HCT116 (cell line): ENCODE data around the gene POC1B.

ENCODE experiments used
- CTCF ChIP-seq, 3 experiments: fragments of 200-600 bp in 1 of 3; sonication (generic) in 1 of 3; IDR thresholded peaks in 2 of 3; conservative IDR thresholded peaks in 1 of 3; 2 replicates each; pipeline ENCODE4 v1.5.1; 2012 to 2017; ENCODE audit warnings: low read depth in 2 of 3, low read length in 2 of 3, antibody characterized with exemption in 1 of 3, borderline replicate concordance in 1 of 3, control low read depth in 1 of 3, mild to moderate bottlenecking in 1 of 3, mixed read lengths in 1 of 3, mixed run types in 1 of 3, moderate library complexity in 1 of 3; ENCODE audit not compliant: insufficient read depth in 1 of 3
- FOSL1 ChIP-seq: IDR thresholded peaks from 2 replicates; pipeline ENCODE4 v1.6.1; 2012; ENCODE audit warnings: low read depth
- POLR2A ChIP-seq: IDR thresholded peaks from 2 replicates; pipeline ENCODE4 v1.7.0; 2011; ENCODE audit warnings: borderline replicate concordance; ENCODE audit not compliant: insufficient read depth, insufficient read length; ENCODE audit errors: extremely low read depth
- ZFX ChIP-seq: fragments of 450-650 bp; IDR thresholded peaks from 2 replicates; pipeline ENCODE4 v1.6.1; 2017

DNA sequence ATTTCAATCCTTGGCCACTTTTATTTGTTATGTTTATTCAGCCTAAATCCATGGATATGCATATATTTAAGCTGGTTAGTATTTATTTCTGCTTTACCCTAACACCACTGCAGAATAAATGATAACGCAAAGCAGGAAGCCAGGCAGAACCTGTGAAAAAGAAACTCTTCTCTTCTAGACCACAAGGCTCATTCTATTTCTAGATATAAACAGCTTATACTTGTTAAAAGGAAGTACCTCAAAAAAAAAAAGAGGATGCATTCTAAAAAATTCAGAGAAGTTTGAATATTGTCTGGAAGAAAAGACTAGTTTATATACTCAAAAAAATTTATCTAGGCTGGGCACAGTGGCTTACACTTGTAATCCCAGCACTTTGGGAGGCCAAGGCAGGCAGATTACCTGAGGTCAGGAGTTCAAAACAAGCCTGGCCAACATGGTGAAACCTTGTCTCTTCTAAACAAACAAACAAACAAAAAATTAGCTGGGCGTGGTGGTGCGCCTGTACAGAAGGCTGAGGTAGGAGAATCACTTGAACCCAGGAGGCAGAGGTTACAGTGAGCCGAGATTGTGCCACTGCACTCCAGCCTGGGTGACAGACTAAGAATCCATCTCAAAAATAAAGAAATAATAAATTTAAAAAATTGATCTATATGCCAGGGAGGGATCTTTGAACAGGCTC is 57.1 kb downstream of the POC1B start:
- TF ChIP-seq CTCF (IDR thresholded peaks at IDR 0.05 in 2 of 3, conservative IDR thresholded peaks at IDR 0.05 in 1 of 3; ENCODE audit: borderline replicate concordance in 1 of 3, insufficient read depth in 1 of 3, low read depth in 2 of 3, low read length in 2 of 3): no peak
- no peak for TF ChIP-seq POLR2A
- no peak for TF ChIP-seq FOSL1
- TF ChIP-seq ZFX: no peak
